Keratinocyte (primary cell): ENCODE results near the gene BCAS3.

Experiments
- CTCF ChIP-seq, 3 experiments: IDR thresholded peaks in 1 of 3; conservative IDR thresholded peaks in 1 of 3; optimal IDR thresholded peaks in 1 of 3; 2 replicates in 2 of 3; 3 replicates in 1 of 3; pipeline versions ENCODE3 to v1.5.1; 2011; ENCODE audit warnings: low read length in 3 of 3, mild to moderate bottlenecking in 3 of 3, moderate library complexity in 2 of 3, control low read depth in 1 of 3, inconsistent platforms in 1 of 3; ENCODE audit not compliant: insufficient read depth in 2 of 3; ENCODE audit errors: extremely low read depth in 1 of 3
- EZH2 ChIP-seq: IDR thresholded peaks from one replicate; pipeline ENCODE4 v1.6.1; 2012; ENCODE audit warnings: inconsistent platforms, mild to moderate bottlenecking, low read length, moderate library complexity

- TF ChIP-seq CTCF (optimal IDR thresholded peaks at IDR 0.05 in 1 of 3, IDR thresholded peaks at IDR 0.05 in 1 of 3, conservative IDR thresholded peaks at IDR 0.05 in 1 of 3; ENCODE audit: extremely low read depth in 1 of 3, insufficient read depth in 2 of 3, low read length in 3 of 3) (no peak), EZH2 (no peak)
Measured at GRCh38 chr17:61283043-61283442, 605.4 kb downstream of the BCAS3 start.
